ENCODE results near the gene CDK5RAP2. TPM values are rescaled to one million over a fixed set of nuclear protein-coding genes. Genes with fewer than 3 reads are reported as not detected.

Gene CDK5RAP2
- total and polyA plus RNA-seq, 10 of the 15 experiments (the other 5 are each of a cell fraction or from before 2014, with no cell fraction given) = 16.2 to 53.5 (median 34.5) TPM

DNA sequence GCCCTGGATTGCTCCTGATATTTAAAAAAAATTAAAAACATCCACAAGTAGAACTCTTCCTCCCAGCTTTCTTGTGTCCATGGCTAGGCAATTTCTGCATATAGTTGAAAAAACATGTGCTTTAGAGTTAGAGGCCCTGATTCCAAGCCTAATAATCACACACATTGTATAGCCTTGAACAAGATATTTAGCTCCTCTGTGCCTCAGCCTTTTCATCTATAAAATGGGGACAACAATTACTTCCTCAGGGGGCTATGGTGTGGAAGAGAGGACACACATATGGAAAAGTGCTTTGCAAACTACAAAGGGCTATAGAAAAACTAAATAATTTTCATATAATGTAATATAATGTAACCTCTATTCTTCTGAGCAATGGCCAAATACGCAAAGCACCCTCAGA lies 23.0 kb upstream of the CDK5RAP2 start (continued):
- TF ChIP-seq, protein P1, sequence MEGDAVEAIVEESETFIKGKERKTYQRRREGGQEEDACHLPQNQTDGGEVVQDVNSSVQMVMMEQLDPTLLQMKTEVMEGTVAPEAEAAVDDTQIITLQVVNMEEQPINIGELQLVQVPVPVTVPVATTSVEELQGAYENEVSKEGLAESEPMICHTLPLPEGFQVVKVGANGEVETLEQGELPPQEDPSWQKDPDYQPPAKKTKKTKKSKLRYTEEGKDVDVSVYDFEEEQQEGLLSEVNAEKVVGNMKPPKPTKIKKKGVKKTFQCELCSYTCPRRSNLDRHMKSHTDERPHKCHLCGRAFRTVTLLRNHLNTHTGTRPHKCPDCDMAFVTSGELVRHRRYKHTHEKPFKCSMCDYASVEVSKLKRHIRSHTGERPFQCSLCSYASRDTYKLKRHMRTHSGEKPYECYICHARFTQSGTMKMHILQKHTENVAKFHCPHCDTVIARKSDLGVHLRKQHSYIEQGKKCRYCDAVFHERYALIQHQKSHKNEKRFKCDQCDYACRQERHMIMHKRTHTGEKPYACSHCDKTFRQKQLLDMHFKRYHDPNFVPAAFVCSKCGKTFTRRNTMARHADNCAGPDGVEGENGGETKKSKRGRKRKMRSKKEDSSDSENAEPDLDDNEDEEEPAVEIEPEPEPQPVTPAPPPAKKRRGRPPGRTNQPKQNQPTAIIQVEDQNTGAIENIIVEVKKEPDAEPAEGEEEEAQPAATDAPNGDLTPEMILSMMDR (IDR thresholded peaks at IDR 0.05 in 2 of 3, conservative IDR thresholded peaks at IDR 0.05 in 1 of 3; ENCODE audit: control insufficient read depth in 2 of 3, extremely low read depth in 1 of 3, insufficient read depth in 1 of 3, low read depth in 3 of 3, low read length in 3 of 3) = no peak
- no peak for TF ChIP-seq SMAD5 (IDR thresholded peaks at IDR 0.05; ENCODE audit: low read depth)
- TF ChIP-seq, protein P2, sequence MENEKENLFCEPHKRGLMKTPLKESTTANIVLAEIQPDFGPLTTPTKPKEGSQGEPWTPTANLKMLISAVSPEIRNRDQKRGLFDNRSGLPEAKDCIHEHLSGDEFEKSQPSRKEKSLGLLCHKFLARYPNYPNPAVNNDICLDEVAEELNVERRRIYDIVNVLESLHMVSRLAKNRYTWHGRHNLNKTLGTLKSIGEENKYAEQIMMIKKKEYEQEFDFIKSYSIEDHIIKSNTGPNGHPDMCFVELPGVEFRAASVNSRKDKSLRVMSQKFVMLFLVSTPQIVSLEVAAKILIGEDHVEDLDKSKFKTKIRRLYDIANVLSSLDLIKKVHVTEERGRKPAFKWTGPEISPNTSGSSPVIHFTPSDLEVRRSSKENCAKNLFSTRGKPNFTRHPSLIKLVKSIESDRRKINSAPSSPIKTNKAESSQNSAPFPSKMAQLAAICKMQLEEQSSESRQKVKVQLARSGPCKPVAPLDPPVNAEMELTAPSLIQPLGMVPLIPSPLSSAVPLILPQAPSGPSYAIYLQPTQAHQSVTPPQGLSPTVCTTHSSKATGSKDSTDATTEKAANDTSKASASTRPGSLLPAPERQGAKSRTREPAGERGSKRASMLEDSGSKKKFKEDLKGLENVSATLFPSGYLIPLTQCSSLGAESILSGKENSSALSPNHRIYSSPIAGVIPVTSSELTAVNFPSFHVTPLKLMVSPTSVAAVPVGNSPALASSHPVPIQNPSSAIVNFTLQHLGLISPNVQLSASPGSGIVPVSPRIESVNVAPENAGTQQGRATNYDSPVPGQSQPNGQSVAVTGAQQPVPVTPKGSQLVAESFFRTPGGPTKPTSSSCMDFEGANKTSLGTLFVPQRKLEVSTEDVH (IDR thresholded peaks at IDR 0.05; ENCODE audit: low read depth, partially characterized antibody) = no peak
- TF ChIP-seq, protein P3, sequence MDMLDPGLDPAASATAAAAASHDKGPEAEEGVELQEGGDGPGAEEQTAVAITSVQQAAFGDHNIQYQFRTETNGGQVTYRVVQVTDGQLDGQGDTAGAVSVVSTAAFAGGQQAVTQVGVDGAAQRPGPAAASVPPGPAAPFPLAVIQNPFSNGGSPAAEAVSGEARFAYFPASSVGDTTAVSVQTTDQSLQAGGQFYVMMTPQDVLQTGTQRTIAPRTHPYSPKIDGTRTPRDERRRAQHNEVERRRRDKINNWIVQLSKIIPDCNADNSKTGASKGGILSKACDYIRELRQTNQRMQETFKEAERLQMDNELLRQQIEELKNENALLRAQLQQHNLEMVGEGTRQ (IDR thresholded peaks at IDR 0.05; ENCODE audit: borderline replicate concordance, low read depth, low read length) = no peak
- no peak for TF ChIP-seq CHD2 (IDR thresholded peaks at IDR 0.05; ENCODE audit: borderline replicate concordance, low read depth, low read length)
- no peak for TF ChIP-seq NFYA (IDR thresholded peaks at IDR 0.05; ENCODE audit: borderline replicate concordance, low read depth, low read length)

- H3K9ac ChIP-seq (ENCODE audit: control insufficient read depth, insufficient read depth, low read length) = no peak overlapping the region
- RAD21 ChIA-PET (ENCODE audit: unreplicated experiment) = no interaction called here
- ATAC-seq (no peak), FAIRE-seq (no peak), DNase-seq (ENCODE audit: low read depth, low spot score) (no peak)
- H3K4me3 ChIP-seq = no peak overlapping the region
- no peaks in the 10 kb centered on the region for H3K79me2 ChIP-seq (ENCODE audit: control insufficient read depth, insufficient read depth, low read length)
- CTCF ChIA-PET = interaction anchor here (0.6 kb wide), 1 partner anchor 25 kb away, joined by 4 read pairs; no protein-coding TSS in a partner anchor
- H3K4me2 ChIP-seq (ENCODE audit: control insufficient read depth, insufficient read depth) = no peak overlapping the region
- H2AFZ ChIP-seq (ENCODE audit: control insufficient read depth, low read depth, low read length) = no peak overlapping the region
- intact Hi-C loops (cut with micrococcal nuclease; ENCODE audit: unreplicated experiment) = no loop called here
- no peaks in the 10 kb centered on the region for H3K4me1 ChIP-seq (ENCODE audit: control insufficient read depth, insufficient read depth, low read length)
- POLR2A ChIA-PET = no interaction called here
- H3K27ac ChIP-seq (ENCODE audit: control insufficient read depth, insufficient read depth) = no peak overlapping the region
- no peaks in the 10 kb centered on the region for H3K9me3 ChIP-seq (replicated peaks; ENCODE audit: control insufficient read depth, insufficient read depth, low read length)
- in situ Hi-C loops (cut with MboI) = no loop called here
- SMC1A ChIA-PET (ENCODE audit: uncharacterized antibody, unreplicated experiment) = no interaction called here
- no peaks in the 10 kb centered on the region for H3K27me3 ChIP-seq (replicated peaks in 1 of 2; ENCODE audit: control insufficient read depth in 2 of 2, insufficient read depth in 2 of 2, low read length in 1 of 2)
- H3K36me3 ChIP-seq (ENCODE audit: control insufficient read depth in 2 of 2, insufficient read depth in 2 of 2, low read length in 1 of 2) = no peaks in the 10 kb centered on the region
- no peaks in the 10 kb centered on the region for H4K20me1 ChIP-seq (ENCODE audit: control insufficient read depth, insufficient read depth)
- WGBS (ENCODE audit: insufficient coverage, insufficient replicate concordance, low lambda C conversion rate, missing lambda C conversion rate) = 25% methylated on average over 2 of the region's 2 CpGs
- no TSS peak for BruUV-seq (replicated peaks)
- no peak for TF ChIP-seq RBBP5 (conservative IDR thresholded peaks at IDR 0.05)
- TF ChIP-seq KLF5 (IDR thresholded peaks at IDR 0.05; ENCODE audit: partially characterized antibody) = no peak
- TF ChIP-seq MAX (IDR thresholded peaks at IDR 0.05; ENCODE audit: low read depth, low read length) = no peak
- TF ChIP-seq, protein P4, sequence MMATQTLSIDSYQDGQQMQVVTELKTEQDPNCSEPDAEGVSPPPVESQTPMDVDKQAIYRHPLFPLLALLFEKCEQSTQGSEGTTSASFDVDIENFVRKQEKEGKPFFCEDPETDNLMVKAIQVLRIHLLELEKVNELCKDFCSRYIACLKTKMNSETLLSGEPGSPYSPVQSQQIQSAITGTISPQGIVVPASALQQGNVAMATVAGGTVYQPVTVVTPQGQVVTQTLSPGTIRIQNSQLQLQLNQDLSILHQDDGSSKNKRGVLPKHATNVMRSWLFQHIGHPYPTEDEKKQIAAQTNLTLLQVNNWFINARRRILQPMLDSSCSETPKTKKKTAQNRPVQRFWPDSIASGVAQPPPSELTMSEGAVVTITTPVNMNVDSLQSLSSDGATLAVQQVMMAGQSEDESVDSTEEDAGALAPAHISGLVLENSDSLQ (IDR thresholded peaks at IDR 0.05) = no peak
- no peak for TF ChIP-seq SUPT20H (IDR thresholded peaks at IDR 0.05; ENCODE audit: borderline replicate concordance, control insufficient read depth, low read depth, low read length)
- TF ChIP-seq ETV6 (conservative IDR thresholded peaks at IDR 0.05 in 1 of 2, IDR thresholded peaks at IDR 0.05 in 1 of 2; ENCODE audit: borderline replicate concordance in 1 of 2, low read depth in 1 of 2) = no peak
- TF ChIP-seq, protein P1 (IDR thresholded peaks at IDR 0.05 in 2 of 3, conservative IDR thresholded peaks at IDR 0.05 in 1 of 3; ENCODE audit: control insufficient read depth in 2 of 3, extremely low read depth in 1 of 3, insufficient read depth in 1 of 3, low read depth in 3 of 3, low read length in 3 of 3) = no peak
Measured at GRCh38 chr9:120593955-120594277, 13.9 kb upstream of the CDK5RAP2 start.
